Hematopoietic multipotent progenitor cell (in vitro differentiated cells): ENCODE data around the gene COG3. TPM values are rescaled to one million over a fixed set of nuclear protein-coding genes. Genes with fewer than 3 reads are reported as not detected.

ENCODE experiments used
- DNase-seq, 3 donors: peaks; one replicate each; pipeline ENCODE4 v3.0.0-alpha.2; 2011 to 2015; ENCODE audit warnings: low read depth in 2 of 3, low spot score in 2 of 3
- total RNA-seq: library from RNA; depleted of rRNA; stranded (reverse); fragments of >200 nt; gene quantifications from one replicate; pipeline ENCODE4 v1.2.3, GENCODE V29; 2012

Gene COG3
- total RNA-seq, 1 donor, result 40.7 TPM

DNA sequence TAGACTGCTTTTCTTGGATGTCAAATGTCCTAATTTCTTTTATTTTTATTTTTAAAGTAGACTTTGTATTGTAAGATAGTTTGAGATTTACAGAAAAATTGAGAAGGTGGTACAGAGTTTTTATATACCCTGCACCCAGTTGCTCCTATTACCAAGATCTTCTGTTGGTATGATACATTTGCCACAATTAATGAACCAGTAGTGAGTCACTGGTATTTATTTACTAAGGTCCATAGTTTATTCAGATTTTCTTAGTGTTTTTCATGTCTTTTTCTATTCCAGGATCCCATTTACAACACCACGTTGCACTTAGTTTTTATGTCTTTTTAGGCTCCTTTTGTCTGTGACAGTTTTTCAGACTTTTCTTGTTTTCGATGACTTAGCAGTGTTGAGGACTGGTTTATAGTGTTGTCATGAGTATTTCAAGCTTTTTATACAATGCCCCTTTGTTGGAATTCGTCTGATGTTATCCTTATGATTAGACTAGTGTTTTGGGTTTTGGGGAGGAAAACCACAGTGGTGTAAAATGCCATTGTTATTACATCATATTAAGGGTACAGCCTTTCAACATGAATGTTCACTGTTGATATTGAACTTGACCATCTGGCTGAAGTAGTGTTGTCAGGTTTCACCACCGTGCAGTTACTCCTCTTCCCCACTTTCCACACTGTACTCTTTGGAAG, 35.9 kb downstream of the COG3 start:
- no peak for DNase-seq

DNA sequence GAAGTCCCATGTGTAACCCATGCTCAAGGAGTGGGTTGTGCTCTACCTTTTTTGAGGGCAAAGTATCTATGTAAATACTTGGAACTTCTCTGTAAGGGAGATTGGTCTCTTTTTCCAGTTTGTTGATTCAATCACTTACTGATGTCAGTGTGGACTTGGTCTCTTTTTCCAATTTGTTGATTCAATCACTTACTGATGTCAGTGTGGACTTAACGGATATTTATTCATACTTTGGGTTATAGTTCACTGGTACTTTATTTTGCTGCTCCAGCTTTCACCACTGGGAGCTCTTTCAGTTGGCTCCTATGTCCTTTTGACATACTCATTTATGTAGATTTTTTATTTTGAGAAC, 36.4 kb downstream of the COG3 start:
- no peak for DNase-seq

DNA sequence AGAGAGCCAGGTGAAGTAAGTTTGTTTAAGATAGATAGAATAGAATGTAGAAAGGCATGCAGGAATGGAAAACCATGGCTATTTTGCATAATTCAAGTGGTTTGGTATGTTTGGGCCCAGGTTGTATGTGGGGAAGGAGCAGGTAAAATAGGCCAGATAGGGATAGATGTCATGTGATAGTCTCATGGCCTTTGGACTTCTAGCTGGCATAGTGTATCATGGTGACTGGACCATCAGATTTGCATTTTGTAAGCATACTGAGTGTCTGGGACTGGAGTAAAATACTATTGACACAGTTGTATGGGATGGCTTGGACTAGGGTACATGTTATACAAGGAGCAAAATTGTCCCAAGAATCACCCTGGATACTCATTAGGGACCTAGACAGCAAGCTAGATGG, 38.9 kb downstream of the COG3 start:
- DNase-seq, result no peak

DNA sequence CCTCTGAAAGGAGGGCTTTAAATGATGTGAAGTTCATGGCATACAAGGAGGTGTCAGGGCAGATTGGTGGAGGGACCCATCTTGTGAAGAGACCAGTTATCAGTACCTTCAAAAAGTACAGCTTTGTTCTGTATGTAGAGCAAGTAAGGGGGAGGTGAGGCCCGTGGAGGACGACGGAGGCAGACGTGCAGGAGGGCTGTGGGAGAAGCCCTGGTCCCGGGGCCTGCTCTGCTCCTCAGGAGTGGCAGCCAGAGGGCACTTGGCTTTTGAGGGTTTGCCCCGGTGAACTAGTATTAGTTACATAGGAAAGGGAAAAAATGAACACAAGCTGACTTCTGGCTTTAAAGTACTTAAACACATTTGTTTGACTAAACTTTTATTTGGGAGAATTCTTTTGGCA, 42.1 kb downstream of the COG3 start:
- no peak for DNase-seq

DNA sequence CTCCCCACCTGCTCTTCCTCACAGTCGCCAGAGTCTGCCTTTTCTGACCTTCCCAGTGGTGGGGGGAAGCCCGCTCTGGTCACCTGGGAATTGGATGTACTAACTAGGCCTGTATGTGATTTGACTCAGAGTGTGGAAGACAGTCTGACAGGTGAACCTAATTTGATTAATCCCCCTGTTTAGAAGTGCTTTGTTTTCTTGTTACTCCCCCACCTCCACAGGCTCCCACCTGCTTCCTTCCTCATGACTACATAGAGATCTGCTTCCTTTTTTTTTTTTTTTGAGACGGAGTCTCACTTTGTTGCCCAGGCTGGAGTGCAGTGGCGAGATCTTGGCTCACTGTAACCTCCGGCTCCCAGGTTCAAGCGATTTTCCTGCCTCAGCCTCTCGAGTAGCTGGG, 44.0 kb downstream of the COG3 start:
- DNase-seq, result peak in 2 of 3 donors; percentile 25 to 49

DNA sequence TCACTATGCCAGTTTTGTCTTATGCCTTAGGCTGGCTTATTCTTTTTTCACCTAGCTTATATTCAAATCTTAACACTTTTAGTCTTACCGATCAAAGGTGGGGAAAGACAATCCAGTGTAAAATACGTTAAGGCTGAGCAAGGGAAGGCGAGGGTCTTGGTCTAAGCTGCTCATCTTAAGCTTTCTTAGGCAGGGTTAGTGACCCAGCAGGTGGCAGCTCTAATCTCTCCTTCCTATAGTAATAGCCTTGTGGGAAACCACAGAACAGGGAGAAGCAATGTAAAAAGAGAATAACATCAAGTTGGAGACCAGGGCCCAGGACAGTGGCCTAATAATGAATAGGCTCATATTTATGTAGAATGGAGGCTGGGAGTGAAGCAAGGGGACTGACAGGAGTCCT, 45.9 kb downstream of the COG3 start:
- DNase-seq, result no peak

DNA sequence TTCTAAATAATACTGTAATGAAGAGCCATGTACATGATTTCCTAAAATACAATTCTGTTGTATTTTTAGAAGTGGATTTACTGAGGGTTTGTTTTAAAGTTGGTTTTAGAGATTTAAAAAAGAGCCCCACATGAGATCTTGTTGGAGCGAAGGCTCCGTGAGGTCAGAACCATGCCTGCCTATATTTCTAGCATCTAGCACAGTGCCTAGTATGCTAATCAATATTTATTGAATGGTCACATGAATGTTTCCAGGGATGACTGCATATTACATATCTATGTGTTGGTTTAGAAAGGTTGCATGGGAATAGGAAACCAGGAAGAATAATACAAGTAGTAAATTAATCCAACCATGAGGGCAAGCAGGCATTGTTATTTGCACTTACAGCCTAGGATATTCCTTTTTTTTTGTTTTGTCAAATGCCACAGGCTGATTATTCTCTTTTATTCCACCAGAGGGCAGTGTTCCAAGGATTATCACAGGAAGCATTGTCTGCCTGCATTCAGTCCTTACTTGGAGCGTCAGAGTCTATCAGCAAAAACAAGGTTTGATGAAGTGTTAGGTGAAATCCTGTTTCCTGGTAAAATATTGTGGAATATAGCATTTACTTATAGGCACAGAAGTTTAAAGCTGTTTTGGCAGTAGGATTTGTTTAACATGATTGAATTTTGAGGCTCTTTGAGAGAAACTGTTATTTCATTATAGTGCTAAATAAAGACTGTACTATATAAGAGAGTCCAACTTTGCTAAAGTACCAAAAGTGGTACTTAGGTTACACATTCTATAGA, 46.8 kb downstream of the COG3 start:
- peak; percentile 42 to 82 (median 67) for DNase-seq

DNA sequence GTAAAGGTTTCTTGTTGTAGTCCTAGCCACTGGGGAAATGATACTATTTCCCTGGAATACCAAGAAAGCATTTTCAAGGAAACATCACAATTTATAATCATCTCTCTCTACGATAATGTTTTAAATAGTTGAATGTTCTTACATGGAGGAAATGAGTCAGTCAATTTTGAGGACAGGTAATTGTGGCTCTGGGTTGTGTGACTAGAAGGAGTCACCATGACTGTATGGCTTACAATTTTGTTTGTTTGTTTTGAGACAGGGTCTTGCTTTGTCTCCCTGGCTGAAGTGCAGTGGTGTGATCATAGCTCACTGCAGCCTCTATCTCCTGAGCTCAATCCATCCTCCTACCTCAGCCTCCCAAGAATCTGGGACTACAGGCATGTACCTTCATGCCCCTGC, 47.4 kb downstream of the COG3 start:
- no peak for DNase-seq

DNA sequence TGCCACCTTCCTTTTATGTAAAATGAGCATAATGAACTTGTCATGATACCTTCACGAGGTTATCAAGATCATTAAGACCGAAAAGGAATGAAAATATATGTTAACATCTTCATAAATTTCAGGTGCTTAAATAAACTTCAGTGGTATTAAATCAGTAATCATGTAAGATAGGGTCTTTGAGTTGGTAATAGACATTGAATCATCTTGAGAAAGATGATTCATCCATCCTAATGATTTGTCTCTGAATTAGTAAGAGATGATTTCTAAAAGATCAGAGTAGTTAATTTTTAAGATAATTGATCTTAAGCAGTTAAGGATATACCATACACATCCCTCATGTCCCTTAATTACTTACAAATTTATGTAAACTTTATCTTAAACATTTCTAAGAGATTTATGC, 52.0 kb downstream of the COG3 start:
- no peak for DNase-seq

DNA sequence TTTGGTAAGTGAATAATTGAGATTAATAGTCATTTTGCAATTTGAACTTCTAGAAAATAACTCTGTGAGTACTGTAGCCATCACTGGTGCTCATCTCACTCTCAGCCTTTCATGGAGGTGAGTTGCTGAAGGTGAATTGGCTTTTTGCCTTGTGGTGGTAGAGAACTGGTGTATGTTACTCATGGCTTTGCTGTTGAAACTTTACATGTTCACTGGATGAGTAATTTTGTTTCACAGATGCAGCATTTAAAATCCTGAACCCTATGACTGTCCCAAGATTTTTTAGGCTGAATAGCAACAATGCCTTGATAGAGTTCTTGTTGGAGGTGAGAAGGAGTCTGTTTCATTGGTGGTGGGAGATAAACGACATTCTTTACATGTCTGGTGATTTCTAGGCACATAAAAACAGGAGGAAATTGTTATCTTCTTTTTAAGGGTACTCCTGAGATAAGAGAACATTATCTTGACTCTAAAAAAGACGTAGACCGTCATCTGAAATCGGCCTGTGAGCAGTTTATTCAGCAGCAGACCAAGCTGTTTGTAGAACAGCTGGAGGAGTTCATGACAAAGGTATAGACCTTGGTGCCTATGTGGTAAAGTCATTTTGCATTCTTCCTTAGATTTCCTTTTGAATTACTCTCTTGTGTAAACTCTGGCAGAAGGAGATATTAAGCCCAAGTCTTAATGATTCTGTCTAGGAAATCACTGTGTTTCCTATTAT, 53.9 kb downstream of the COG3 start:
- no peak for DNase-seq

DNA sequence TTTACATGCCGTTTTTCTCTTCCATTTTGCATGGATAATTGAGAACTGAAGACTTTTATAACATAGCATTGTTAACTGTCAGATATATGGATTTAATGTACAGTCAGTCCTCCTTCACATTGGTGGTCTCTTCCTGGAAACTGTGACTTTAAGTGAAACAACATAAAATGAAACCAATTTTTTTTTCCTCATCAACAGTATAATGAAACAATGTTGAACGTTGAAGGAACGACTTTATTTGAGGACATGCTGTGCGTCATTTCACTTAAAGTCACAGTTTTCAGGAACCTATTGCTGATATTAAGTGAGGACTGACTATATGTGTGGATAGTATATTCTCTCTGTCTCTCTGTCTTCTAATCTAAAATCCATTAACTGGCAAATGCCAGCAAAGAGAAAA, 54.8 kb downstream of the COG3 start:
- no peak for DNase-seq

DNA sequence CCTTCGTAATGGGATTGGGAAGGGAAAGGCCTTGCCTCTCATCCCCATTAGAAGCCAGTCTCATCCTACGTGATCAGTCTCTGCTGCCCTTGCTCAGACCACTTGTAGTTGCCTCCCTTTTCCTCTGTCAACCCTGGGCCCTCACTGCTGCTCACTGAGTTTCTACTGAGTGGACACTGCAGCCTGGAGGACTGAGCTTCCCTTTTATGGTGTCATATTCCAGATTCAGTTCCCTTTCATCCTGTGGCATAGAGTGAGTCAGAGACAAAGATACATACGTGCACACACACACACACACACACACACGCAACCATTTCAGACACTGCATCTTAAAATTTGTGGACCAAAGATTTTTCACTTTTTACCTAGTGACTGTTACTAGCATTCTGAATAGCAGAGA, 56.6 kb downstream of the COG3 start:
- no peak for DNase-seq

DNA sequence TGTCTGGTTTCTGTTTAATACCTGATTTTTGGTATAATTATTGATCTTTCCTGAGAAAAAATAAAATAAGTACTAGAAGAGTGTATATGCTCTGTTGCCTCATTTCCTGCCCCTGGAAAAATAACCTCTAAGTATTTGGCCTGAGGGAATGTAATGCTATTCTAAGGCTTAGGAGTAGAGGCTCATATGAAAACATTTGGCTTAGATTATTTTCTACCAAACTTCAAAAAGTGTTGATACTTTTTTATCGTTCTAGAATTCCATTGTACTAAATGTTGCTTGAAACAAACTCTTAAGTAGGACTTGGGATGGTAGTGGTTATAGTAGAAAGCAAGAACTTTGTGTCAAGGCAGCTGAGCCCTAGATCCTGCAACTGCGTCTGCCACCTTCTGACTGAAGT, 57.8 kb downstream of the COG3 start:
- no peak for DNase-seq

DNA sequence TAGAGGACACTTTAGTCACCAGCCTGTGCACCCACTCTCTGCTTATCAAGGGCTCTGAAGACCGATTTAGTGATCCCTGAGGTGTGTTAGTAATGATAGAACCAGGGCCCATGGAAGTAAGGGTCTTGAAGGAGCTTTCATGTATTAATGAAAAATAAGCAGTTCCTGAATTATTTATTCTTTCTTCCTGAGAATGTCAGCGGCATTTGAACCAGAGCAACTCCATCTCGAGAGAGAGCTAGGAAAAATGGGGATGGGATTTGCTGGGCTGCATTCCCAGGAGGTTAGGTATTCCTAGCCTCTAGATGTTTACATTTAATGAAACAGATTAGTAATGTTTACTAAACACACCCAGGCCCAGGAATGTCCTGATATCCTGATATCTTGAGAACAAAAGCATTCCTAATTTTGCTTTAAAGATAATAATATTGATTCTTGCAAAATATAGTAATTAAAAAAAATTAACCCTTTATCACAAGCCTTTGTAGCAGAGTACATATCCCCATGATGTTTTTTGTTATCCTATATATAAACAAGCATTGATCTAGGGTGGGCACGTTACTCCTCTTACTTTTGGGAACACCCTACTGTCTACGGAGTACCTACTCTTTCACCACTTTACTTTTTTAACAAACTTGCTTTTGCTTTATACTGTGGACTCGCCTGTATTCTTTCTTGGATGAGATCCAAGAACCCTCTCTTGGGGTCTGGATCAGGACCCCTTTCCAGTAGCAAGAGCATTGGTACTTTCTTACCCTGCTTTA, 63.1 kb downstream of the COG3 start:
- no peak for DNase-seq

DNA sequence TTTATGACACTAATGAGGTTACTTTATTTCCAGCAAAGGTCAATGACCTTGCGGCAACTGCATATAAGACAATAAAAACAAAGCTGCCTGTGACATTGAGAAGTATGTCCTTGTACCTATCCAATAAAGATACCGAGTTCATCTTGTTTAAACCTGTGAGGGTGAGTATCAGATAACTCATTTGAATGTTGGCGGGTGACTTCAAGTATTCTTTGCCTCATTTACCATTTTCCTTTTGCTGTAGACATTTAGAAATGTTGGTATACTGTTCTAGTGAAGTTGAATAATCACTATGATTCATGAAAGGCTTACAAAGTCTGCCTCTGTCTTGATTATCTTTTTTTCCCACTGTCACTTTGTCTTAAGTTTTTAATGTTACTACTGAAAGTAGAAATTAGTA, 65.0 kb downstream of the COG3 start:
- no peak for DNase-seq

DNA sequence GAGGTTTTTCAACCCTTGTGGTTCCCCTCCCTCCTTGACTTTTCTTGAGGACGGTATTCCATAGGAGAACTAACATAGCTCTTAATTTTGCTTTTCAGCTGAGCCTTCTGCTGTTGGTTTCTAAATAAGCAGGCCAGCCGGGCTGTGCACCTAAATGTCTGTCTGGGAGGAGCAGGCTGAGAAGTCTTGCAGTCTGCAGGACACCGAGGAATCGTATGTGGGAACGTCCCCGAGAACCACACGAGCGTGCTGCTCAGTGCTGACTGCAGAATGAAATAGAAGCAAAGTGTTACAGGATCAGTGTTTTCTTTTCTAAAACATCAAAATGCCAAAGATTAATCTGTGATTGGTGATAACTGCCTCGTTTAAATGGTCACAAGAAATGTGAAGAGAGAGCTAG, 69.9 kb downstream of the COG3 start:
- no peak for DNase-seq

DNA sequence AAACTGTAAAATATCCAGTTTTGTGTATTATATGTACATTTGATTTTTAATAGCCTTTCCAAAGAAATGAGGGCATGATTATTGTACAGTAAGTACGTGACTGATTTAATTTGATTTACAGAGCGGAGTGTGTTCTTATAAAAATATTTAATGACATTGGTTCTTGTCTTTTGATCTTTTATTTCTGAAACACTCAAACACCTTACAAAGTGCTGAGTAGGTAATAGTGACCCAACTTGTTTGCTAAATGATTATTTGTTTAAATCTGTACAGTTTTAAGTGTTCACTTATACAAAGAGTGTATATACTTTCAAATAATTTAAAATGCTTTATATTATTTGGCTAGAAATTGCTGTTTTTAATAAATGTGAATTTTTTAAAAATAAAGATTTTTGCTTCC, 71.5 kb downstream of the COG3 start:
- no peak for DNase-seq

DNA sequence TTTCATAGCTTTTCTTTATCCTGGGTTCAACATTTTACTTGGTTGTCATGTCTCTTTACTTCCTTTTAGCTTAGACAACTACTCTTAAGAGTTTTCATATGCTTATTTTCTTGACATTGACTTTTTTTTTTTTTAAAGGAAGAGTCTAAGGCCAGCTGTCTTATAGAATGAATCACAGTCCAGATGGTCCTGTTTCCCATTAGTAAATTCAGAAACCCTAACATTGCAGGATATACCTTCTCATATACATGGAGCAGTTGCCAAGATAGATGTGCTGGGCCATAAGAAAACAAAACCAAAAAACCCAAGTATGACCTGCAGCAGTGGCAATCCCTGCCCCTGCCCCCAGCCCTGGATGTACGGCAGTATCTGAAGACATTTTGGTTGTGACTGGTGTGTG, 72.8 kb downstream of the COG3 start:
- DNase-seq, result no peak

DNA sequence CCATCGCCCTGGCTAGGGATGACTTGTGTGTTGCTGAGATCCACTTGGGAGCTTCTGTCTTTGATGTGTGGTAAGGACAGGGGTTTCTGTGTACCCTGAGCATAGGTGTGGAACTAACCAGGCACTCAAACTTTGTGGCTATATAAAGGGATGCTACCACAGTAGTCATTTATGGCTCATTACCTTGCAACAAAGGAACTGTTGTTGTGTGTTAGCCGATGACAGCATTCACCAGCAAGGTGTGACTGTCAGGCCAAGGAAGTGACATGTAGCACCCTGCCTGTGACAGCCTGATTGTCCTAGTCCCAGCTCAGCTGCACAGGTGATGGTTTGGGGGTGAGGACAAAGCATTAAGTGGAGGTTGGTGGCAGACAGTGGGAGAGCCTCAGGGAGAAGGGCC, 73.6 kb downstream of the COG3 start:
- DNase-seq, result no peak

DNA sequence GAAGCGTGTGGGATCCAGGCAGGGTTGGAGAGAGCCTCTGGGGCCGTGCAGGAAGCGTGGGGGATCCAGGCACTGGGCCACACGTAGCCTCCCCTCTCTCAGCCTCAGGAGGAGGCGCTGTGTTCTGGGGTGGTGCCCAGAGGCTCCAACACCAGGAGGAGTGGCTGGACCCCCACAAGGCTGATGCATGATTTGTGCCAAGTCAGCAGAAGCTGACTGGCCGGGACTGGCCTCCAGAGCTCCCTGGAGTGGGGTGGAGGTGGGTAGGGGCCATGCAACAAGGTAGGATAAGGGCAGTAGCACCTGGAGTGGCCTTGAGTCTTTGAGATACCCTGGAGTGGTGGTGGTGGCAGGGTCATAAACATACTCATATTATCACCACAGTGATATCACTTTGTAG, 75.5 kb downstream of the COG3 start:
- no peak for DNase-seq

DNA sequence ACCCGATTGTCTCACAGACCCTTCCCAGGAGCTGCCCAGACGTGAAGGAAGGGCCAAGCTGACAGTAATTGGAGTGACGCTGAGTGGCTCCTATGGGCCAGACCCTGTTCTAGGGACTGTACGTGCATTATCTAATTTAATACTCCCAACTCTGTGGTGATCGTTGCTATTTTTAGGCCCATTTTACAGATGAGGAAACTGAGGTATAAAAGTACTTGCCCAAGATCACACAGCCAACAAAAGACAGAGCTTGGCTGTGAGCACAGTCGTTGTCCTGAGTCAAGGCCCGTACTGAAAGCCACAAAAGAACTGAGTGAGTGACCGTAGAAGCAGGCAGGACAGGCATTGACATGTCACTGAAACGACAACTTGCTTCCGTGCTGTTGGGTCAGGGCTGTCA, 76.1 kb downstream of the COG3 start:
- DNase-seq, result no peak
